ENCODE measurements around the gene NR2C1.

The NR2C1 gene

DNA sequence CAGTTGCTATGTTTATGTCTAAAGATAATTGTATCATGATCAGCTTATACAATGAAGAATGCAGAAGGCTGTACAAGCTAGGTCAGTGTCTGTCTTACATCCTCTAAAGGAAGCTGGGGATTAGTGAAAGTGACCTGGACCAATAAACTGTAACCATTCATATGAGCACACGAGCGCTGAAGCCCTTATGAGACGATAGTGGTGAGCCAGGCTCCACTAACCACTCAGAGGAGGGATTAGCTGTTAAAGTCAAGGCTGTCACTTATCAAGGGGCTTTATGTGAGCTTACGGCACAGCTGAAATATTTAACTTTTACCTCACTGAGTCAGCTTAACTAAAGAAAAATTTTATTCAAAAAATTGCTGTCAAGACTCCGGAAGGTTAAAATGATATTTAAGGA, 100.2 kb downstream of the NR2C1 start:
- DNase-seq (ENCODE audit: low read depth), result no peak
- no peak for TF ChIP-seq POLR2A (IDR thresholded peaks at IDR 0.05; ENCODE audit: extremely low read depth, insufficient read length)
- TF ChIP-seq MYC (IDR thresholded peaks at IDR 0.05; ENCODE audit: low read depth, low read length), result no peak
- TF ChIP-seq, protein P1, sequence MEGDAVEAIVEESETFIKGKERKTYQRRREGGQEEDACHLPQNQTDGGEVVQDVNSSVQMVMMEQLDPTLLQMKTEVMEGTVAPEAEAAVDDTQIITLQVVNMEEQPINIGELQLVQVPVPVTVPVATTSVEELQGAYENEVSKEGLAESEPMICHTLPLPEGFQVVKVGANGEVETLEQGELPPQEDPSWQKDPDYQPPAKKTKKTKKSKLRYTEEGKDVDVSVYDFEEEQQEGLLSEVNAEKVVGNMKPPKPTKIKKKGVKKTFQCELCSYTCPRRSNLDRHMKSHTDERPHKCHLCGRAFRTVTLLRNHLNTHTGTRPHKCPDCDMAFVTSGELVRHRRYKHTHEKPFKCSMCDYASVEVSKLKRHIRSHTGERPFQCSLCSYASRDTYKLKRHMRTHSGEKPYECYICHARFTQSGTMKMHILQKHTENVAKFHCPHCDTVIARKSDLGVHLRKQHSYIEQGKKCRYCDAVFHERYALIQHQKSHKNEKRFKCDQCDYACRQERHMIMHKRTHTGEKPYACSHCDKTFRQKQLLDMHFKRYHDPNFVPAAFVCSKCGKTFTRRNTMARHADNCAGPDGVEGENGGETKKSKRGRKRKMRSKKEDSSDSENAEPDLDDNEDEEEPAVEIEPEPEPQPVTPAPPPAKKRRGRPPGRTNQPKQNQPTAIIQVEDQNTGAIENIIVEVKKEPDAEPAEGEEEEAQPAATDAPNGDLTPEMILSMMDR (IDR thresholded peaks at IDR 0.05; ENCODE audit: low read depth, low read length), result no peak
- no peak for TF ChIP-seq MAX (IDR thresholded peaks at IDR 0.05; ENCODE audit: low read depth, low read length)
- no peak overlapping the region for H3K4me3 ChIP-seq (ENCODE audit: low read depth, low read length)

- TF ChIP-seq POLR2A (IDR thresholded peaks at IDR 0.05; ENCODE audit: extremely low read depth, insufficient read length), result no peak
- DNase-seq (ENCODE audit: low read depth), result no peak
Observed at GRCh38 chr12:94972795-94973194, 100.6 kb downstream of the NR2C1 start.

GRCh38 chr12:94971923-94972322, 101.5 kb downstream of the NR2C1 start:
- H3K4me3 ChIP-seq (ENCODE audit: low read depth, low read length), result no peak overlapping the region
- no peak for TF ChIP-seq POLR2A (IDR thresholded peaks at IDR 0.05; ENCODE audit: extremely low read depth, insufficient read length)
- no peak for TF ChIP-seq MAX (IDR thresholded peaks at IDR 0.05; ENCODE audit: low read depth, low read length)
- TF ChIP-seq, protein P1 (IDR thresholded peaks at IDR 0.05; ENCODE audit: low read depth, low read length), result no peak
- TF ChIP-seq MYC (IDR thresholded peaks at IDR 0.05; ENCODE audit: low read depth, low read length), result no peak
- no peak for DNase-seq (ENCODE audit: low read depth)

More at GRCh38 chr12:94972795-94973194, 100.6 kb downstream of the NR2C1 start:
- H3K4me3 ChIP-seq (ENCODE audit: low read depth, low read length), result no peak overlapping the region

GRCh38 chr12:94970560-94970959, 102.9 kb downstream of the NR2C1 start:
- TF ChIP-seq MYC (IDR thresholded peaks at IDR 0.05; ENCODE audit: low read depth, low read length), result no peak
- TF ChIP-seq POLR2A (IDR thresholded peaks at IDR 0.05; ENCODE audit: extremely low read depth, insufficient read length), result no peak
- TF ChIP-seq MAX (IDR thresholded peaks at IDR 0.05; ENCODE audit: low read depth, low read length), result no peak
- TF ChIP-seq, protein P1 (IDR thresholded peaks at IDR 0.05; ENCODE audit: low read depth, low read length), result no peak
- H3K4me3 ChIP-seq (ENCODE audit: low read depth, low read length), result no peak overlapping the region
- no peak for DNase-seq (ENCODE audit: low read depth)

All from NB4 (cell line).